Activated gamma-delta T cell (primary cell): Measurements from ENCODE around the gene MYCBPAP.
A peak's percentile ranks its signal among the peaks of the same experiment; 100 is the strongest.

ENCODE experiments used
- DNase-seq: peaks from one replicate; lab custom pipeline; 2025; lab: John Stamatoyannopoulos, UW

Gene MYCBPAP

DNA sequence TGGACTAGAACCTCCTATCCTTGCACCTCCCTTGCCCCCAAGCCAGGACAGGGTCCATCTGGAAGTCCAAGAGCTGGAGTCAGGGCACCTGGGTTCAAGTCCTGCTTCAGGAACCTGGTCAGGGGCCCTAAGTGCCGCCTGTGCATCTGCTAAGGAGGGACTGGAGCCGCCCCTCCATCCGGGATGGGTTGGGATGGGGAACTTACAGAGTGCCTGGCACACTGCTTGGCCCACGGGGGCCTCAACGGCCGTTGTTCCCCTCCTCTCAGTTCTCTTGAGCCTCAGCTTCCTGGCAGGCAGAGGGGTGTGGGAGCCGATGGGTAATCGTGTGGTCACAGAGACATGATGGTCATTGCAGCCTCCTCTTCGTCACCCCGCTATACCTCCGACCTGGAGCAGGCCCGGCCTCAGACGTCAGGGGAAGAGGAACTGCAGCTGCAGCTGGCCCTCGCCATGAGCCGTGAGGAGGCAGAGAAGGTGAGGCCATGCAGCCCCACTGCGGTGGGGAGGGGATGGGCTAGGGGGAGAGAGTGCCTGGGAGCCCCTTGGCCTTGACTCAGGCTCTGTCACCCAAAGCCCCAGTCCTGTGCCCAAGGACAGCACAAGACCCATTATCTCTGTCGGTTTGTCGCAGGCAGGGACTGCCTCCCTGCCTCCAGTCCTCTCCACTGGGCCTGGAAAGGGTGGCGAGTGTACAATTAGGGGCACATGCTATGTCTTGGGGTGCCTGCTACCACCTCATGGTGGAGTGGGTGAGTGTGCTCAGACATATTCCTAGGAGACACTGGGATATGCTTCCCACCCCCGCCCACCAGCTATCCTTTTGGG is 29.7 kb downstream of the MYCBPAP start:
- no peak for DNase-seq

DNA sequence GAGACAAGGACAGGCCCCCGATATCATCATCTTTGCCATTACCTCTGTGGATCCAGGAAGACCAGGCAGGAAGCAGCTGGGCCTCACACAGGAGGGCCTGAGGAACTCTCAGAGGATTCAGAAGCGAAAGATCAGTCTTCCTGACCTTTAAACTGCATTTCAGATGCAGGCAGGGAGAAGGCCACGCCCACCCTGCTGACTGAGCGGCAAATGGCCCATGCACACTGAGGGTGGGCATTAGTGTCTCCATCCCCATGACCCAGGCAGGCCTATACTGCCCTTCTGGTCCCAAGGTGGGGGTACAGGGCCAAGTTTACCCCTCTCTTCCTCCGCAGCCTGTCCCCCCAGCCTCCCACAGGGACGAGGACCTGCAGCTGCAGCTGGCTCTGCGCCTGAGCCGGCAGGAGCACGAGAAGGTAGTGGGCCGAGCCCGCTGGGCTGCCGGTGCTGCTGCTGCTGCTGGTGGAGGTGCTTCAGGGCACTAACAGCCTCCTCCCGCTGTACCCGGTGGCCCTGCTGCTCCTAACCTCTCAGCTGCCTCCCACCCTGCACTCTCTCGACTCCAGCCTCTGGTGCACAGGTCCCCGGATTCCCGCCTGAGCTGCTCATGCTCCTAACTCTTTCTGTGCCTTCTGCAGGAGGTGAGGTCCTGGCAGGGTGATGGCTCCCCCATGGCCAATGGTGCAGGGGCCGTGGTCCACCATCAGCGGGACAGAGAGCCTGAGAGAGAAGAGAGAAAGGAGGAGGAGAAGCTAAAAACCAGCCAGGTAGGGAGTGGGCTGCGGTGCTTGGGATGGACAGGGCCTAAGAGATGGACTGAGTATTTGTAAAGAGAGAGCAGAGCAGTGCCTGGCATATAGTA is 30.5 kb downstream of the MYCBPAP start:
- DNase-seq = no peak

DNA sequence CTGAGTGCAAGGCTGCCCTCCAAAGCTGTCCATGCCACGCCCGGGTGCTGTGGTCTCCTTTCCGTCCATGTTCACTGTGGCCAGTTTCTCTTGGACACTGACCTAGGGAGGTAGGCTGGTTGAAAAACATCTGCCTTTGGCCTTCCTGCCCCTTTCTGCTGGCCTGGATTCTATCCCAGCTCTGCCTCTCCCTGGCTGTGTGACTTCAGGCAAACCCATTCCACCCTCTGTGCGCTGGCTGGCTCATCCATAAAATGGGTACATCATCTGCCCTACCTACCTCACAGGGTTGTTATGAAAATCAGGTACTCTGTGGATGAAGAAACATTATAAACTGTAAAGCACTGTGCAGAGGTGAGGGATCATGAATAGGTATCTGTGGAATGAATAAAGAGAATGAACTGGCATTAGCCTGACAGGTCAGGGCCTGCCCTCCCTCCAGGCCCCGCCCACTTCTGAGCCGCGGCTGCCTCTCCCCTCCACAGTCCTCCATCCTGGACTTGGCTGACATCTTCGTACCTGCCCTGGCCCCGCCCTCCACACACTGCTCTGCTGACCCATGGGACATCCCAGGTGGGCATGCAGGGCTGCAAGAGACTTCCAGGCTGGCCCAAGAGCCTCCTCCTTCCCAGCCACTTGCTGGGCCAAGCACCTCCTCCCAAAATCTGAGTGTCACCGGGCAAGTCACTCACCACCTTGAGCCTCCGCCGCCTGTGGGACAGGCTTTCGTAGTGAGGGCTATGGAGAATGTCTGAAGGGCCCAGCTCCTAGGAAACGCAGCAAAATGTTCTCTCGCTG is 31.7 kb downstream of the MYCBPAP start:
- DNase-seq = no peak

DNA sequence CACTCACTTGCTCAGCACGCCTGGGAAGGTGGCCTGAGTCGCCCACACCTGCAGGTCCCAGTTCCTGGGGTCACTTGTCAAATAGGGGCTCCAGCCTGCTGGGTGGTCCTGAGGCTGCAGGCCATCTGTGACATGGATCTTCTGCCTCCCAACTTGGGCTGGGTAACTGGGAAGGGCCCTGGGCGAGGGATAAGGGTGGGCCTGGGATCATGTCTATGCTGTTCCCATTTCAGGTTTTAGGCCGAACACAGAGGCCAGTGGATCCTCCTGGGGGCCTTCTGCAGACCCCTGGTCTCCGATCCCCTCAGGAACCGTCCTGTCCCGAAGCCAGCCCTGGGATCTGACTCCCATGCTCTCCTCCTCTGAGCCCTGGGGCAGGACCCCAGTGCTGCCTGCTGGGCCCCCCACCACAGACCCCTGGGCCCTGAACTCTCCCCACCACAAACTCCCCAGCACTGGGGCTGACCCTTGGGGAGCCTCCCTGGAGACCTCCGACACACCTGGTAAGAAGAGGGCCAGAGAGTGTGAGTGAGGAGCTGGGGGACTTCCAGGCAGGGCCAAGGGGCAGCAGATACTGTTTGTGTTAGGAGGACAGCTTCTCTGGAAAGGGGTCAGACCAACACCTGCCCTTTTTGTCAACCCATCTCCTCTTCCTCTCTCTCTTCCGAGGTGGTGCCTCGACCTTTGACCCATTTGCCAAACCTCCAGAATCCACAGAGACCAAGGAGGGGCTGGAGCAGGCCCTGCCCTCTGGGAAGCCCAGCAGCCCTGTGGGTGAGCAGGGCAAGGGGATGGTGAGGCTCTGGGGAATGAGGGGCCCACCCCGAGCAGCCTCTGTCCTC is 32.5 kb downstream of the MYCBPAP start:
- no peak for DNase-seq

DNA sequence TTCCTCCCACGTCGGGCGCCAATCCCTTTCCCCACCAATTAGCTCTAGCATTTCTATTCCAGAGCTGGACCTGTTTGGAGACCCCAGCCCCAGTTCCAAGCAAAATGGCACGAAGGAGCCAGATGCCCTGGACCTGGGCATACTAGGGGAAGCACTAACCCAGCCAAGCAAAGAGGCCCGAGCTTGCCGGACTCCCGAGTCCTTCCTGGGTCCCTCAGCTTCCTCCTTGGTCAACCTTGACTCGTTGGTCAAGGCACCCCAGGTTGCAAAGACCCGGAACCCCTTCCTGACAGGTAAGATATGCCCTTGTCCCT is 33.1 kb downstream of the MYCBPAP start:
- DNase-seq = no peak

DNA sequence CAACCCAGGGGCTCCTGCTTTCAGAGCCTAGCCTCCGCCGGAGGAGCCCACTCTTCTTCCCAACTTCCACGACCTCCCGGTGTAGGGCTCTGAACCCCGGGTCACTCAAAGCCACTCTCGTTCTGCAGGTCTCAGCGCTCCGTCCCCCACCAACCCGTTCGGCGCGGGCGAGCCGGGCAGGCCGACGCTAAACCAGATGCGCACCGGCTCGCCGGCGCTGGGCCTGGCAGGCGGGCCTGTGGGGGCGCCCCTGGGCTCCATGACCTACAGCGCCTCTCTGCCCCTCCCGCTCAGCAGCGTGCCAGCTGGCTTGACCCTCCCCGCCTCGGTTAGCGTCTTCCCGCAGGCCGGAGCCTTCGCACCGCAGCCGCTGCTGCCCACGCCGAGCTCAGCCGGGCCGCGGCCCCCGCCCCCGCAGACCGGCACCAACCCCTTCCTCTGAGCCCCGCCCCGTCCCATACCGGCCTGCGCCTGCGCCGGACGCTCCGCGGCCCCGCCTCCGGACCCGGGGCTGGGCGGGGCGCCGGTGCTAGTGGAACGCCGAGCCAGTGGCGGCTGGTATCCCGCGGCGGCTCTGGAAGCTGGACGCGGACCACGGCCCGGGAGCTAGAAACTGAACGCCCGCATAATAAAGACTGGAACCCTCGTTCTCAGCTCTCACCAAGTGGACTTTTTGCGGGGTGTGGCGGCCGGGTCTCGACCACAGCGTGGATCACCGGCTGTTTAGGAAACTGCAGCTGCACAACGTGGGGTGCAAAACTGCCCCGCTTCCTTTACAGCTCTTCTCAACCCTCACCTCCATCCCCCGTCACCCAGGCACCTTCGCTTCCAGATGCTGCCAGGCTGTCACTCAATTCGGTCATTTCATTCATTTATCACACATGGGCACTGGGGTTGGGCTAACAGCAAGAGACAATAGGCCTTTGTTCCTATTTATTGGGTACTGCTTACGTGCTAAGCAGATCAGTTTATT is 33.8 kb downstream of the MYCBPAP start:
- peak; percentile 71 for DNase-seq

DNA sequence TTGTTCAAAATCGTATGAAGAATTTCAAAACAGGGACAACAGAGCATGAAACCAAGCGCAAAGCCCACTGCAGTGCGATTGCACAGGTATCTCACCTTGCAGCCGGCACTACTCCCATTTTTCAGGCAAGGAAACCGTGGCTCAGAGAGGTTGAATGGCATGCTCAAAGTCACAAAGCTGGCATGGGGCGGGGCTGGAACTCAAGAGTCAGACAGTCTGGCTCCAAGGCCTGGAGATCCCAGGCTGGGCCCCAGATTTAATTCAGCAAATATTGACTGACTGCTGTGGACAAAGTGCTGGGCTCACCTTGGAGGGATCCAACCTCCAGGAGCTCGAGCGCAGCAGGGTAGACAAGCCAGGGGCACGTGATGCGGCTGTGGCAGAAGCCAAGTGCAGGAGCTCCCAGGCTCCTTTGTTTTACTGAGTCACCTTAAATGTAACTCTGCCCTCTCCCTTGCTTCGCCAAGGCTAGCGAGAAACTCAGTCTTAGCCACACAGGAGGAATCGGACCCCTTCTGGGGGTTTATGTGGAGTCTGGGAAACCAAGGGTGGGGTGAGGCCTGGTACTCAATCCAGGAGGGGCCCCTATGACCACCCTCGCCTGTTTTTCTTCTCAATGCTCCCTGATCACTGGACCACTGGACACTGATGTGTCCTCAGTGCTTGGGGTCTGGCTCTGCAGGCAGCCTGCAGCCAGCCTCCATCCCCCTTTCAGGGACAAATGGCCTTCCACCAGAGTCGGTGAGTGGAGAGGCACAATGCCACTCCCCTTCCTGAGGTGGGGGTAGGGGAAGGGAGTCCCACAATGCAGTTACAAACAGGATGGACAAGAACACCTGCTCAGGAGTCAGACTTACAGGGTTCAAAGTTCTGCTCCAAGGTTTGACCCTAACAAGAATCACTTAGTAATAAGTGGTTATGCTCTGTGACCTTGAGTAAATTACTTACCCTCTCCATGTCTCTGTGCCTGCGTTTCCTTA is 34.8 kb downstream of the MYCBPAP start:
- DNase-seq = no peak

DNA sequence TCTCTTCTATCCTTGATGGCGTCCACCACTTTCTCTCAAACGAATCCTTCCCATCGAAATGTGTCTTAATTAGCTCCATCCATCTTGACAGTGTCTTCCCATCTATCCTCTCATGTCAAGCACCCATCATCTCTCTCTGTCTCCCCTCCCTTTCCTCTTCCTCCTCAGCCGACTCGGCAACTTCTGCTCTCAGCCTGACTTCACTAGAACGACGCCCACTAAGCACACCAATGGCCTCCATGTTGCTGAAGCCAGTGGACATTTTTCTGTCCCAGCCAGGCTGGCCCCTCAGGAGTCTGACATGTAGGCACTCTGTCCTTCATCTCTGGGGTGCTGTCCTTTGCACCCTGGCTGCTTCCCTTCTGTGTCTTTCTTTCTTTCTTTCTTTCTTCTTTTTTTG is 36.3 kb downstream of the MYCBPAP start:
- DNase-seq = no peak

DNA sequence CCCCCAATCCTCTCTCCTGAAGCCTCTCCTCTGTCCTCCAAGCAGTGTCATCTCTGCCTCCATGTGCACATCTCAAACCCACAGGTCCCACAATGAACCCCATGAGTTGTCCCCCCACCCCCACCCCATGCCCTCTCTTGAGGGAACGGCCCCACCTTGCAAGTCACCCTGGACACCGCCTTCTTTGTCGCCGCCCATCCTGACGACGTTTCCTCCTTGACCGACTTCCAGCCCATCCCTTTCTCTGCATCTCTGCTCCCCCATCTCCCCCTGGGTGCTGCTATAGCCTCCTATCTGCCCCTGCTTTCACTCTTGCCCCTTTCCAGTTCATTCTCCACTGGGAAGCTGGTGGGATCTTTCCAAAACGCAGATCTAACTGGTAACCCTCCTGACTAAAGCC is 37.1 kb downstream of the MYCBPAP start:
- DNase-seq = no peak

DNA sequence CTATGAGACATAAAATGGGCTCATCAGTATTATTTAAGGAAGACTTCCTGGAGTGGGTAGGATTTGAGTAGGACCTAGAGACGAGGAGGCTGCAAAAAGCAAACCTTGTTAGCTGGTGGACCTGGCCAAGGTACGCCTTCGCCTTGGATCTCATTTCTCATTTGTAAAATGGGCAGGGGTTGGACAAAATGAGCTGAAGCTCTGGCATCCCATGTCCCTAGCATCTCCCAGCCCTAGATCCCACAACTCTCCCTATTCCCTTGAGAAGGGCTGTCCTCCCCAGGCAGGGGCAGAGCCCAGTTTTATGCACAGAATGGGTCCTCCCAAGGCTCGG is 38.4 kb downstream of the MYCBPAP start:
- DNase-seq = no peak

DNA sequence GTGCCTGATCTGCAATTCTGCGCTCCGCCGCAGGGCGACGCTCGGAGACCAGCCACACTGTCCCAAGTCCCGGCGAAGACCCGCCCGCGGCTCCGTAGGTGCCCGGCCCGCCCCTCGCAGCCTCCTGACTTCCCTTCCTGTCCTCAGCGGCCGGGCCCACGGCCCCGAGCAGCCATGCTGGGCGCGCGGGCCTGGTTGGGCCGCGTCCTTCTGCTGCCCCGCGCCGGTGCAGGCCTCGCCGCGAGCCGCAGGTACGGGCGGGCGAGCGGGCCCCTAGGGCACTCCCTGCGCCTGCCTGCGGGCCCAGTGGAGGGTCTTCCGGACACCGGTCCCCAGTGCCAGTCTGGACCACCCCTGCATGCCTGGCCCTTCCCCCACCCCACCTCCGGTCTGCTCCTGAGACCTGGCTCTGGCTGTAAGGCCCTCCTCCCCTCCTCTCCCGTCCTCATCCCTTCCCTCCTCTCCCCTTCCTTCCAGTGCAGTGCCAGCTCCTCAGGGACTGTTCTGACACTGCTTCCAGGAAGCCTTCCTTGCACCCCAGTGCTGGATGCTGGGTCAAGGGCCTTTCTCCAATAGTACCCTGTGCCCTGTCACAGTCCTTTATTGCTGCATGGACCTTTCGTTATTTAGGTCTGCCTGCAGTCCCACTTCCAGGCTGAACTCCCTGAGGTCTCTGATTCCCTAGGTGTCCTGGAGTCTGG is 38.9 kb downstream of the MYCBPAP start, which contains the start of gene SPATA20:
TSS of gene SPATA20 (plus strand) at position 140 of the 701 bp plus-strand sequence. CDS start at position 175, 35 bp downstream.
- peak; percentile 73 for DNase-seq

DNA sequence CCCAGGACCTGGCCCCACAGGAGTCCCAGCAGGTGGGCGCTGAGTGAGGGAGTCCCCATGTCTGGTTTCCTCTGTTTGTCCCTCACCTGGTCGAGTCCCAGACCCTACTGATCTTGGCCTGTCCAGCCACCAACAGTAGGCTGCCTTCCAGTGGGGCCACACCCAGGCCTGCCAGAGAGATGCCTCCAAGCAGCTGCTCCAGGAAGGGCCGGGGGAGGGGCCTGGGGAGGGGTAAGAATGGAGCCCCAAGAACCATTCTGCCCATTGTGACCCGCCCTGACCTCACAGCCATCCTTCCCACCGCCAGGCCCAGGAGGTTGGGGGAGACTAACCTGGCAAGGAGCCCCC is 39.5 kb downstream of the MYCBPAP start:
- DNase-seq = no peak

DNA sequence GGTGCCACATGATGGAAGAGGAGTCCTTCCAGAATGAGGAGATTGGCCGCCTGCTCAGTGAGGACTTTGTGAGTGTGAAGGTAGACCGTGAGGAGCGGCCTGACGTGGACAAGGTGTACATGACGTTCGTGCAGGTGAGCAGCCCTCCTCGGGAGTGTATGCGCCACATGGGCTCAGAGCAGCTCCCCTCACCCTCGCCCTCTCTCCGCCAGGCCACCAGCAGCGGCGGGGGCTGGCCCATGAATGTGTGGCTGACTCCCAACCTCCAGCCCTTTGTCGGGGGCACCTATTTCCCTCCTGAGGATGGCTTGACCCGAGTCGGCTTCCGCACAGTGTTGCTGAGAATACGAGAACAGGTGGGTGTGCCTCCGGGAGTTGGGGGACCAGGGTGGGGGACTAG is 40.6 kb downstream of the MYCBPAP start:
- no peak for DNase-seq

DNA sequence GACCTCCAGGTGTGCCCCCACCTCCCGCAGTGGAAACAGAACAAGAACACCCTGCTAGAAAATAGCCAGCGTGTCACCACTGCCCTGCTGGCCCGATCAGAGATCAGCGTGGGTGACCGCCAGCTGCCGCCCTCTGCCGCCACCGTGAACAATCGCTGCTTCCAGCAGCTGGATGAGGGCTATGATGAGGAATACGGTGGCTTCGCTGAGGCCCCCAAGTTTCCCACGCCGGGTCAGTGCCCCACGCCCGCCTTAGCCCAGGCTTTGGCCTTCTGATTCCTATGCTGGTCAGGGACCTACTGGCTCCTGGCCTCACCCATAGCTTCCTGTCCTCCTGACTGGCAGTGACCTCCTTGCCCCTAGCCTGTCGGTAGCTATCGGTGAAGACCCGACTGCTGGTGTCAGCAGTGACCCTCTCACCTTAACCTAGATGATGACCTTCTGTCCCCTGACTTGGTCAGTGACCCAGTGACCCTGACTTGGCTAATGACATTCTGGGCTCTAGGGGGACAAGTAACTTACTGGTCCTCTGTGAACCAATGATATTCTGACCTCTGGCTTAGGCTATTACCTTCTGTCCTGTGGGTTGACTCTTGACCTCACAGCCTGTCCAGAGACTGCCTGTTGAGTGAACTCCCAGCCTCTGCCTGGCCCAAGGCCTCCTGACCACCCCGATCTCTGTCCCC is 41.2 kb downstream of the MYCBPAP start:
- no peak for DNase-seq

DNA sequence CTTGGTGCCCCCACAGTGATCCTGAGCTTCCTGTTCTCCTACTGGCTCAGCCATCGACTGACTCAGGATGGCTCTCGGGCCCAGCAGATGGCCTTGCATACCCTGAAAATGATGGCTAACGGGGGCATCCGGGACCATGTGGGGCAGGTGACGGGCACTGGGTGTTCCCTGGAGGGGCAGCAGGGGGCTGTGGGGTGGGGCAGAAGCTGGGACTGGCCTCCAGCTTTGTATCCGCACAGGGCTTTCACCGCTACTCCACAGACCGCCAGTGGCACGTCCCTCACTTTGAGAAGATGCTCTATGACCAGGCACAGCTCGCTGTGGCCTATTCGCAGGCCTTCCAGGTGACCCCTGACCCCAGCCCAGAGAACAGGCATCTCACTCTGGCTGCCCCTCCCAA is 41.7 kb downstream of the MYCBPAP start:
- no peak for DNase-seq

DNA sequence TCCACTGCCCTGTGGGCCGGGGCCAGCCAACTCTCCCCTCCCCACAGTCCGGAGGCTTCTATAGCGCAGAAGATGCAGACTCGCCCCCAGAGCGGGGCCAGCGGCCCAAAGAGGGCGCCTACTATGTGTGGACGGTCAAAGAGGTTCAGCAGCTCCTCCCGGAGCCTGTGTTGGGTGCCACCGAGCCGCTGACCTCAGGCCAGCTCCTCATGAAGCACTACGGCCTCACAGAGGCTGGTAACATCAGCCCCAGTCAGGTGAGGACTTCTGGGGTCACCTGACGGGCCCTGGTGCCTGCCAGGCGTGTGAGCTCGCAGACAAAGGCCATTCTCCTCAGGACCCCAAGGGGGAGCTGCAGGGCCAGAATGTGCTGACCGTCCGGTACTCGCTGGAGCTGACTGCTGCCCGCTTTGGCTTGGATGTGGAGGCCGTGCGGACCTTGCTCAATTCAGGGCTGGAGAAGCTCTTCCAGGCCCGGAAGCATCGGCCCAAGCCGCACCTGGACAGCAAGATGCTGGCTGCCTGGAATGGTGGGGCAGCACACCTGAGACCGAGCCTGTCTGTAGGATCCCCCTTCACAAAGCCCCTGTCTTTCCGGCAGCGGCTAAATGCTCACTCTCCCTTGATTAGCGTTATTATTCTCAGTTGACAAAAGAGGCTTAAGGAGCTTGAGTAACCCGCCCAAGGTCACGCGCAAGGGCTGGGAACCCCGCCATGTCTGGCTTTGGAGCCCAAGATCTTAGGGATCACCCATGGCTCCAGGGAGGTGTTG is 42.6 kb downstream of the MYCBPAP start:
- DNase-seq = no peak

DNA sequence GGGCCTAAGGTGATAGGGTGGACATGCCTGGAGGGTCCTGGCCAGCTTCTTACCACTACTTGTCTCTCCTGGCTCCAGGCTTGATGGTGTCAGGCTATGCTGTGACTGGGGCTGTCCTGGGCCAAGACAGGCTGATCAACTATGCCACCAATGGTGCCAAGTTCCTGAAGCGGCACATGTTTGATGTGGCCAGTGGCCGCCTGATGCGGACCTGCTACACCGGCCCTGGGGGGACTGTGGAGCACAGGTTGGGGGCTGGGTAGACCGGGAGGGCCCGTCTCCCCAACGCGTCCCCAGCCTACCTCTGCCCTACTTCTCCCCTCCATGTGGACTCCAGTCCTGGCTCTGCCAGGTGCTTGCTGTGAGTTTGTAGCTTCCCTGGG is 43.2 kb downstream of the MYCBPAP start:
- DNase-seq = no peak
